OCI-LY3 (cell line): ENCODE data around the gene POU3F3.

ENCODE experiments used
- EZH2phosphoT487 ChIP-seq: fragments of 200-600 bp; shearing (Covaris generic); IDR thresholded peaks from 2 replicates; pipeline ENCODE4 v1.6.1; 2018; ENCODE audit warnings: antibody characterized with exemption, mixed run types, low read depth
- TF ChIP-seq, protein P1 (sequence below): fragments of 200-600, 300-600 bp; sonication (generic); IDR thresholded peaks from 2 replicates; pipeline ENCODE4 v1.5.1; 2014; ENCODE audit warnings: antibody characterized with exemption, low read length, low read depth

DNA sequence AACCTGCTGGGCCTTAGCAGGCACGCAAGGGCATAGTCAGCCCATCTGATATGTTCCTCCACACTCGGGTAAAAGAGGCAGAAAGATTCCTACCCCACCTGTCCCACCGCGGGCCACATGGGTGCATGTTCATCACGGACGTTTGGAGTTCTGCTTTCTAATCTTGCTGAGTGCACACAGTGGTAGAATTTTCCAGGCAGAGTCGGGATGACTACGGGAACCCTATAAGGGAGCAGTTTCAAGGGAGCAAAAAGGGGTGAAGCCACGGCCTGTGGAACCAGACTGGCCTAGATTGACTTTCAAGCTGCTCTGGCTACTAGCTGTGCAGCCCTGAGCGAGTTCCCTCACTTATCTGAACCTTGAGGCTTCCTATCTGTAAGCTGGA, 36.8 kb downstream of the POU3F3 start:
- TF ChIP-seq, protein P1, sequence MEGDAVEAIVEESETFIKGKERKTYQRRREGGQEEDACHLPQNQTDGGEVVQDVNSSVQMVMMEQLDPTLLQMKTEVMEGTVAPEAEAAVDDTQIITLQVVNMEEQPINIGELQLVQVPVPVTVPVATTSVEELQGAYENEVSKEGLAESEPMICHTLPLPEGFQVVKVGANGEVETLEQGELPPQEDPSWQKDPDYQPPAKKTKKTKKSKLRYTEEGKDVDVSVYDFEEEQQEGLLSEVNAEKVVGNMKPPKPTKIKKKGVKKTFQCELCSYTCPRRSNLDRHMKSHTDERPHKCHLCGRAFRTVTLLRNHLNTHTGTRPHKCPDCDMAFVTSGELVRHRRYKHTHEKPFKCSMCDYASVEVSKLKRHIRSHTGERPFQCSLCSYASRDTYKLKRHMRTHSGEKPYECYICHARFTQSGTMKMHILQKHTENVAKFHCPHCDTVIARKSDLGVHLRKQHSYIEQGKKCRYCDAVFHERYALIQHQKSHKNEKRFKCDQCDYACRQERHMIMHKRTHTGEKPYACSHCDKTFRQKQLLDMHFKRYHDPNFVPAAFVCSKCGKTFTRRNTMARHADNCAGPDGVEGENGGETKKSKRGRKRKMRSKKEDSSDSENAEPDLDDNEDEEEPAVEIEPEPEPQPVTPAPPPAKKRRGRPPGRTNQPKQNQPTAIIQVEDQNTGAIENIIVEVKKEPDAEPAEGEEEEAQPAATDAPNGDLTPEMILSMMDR = no peak
- no peak for TF ChIP-seq EZH2phosphoT487
